Left colon (tissue), 2 donors: Measurements from ENCODE around the gene PLEKHG2. TPM values are rescaled to one million over a fixed set of nuclear protein-coding genes. Genes with fewer than 3 reads are reported as not detected.

Experiments
- ATAC-seq: fragments of 200-7000 bp; cut with Tn5 transposase; one replicate; pipeline ENCODE4 v1.9.1; 2020; ENCODE audit warnings: mild to moderate bottlenecking, moderate library complexity
- DNase-seq, 2 donors: peaks; one replicate each; pipeline ENCODE4 v3.0.0-alpha.2; 2020
- intact Hi-C, 2 donors: fragments of 100-400 bp; cut with DNase I in 1 of 2; cut with micrococcal nuclease in 1 of 2; formaldehyde crosslinking; loops; one replicate each; pipeline versions ENCODE4 v1.11.2 to v1.14.0; 2022; cut with DNase I, micrococcal nuclease
- total RNA-seq, 2 donors: library from RNA; stranded (reverse); fragmentation: NEBNext Ultra II Directional; extraction: Animal tissue kit (Norgen Biotek cat#: 25700); gene quantifications; one replicate each; pipeline ENCODE4 v1.2.1, GENCODE V29; 2021
- donor health status: DM: no; HTN: no; CAD: no.
- donor health status: DM: yes; HTN: yes; CAD: no.

PLEKHG2 gene
- total RNA-seq, 2 donors from 2014 or later, result 6.2 to 9.3 TPM

DNA sequence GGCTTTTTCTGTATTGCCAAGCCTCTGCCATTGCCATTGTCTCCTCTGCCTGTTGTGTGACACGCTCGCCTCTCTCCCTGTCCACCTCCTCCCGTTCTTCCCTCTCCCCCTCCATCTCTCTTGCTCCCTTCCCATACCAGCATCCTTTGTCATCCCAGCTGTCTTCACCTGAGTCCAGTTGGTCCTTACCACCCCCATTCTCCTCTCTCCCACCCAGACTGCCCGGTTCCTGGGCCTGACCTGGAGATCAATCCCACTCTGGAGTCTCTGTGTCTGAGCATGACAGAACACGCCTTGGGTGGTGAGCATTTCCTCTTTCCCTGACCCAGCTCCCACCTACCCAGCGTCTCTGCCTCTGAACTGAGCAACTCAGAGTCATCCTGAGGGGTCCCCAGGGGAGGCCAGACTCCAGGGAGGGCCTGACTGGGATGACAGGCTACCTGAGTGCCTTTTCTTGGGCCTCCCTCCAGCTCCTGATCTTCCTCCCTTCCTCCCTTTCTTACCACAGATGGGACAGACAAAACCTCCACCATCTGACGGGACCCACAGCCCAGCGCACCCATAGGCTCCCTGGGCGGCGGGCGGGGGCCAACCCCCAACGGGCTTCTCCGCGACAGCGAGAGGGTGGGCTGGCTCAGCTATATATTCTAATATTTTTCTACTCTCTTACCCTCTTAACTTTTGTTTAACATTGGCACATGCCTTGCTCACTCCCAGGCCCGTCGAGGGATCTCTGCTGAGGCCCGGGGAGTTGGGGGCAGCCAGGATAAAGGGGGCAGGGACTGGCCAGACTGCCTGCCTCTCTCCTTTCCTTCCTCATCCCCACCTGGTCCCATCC lies 29.3 kb upstream of the PLEKHG2 start:
- intact Hi-C loops, result no loop called here
- ATAC-seq, result no peak

DNA sequence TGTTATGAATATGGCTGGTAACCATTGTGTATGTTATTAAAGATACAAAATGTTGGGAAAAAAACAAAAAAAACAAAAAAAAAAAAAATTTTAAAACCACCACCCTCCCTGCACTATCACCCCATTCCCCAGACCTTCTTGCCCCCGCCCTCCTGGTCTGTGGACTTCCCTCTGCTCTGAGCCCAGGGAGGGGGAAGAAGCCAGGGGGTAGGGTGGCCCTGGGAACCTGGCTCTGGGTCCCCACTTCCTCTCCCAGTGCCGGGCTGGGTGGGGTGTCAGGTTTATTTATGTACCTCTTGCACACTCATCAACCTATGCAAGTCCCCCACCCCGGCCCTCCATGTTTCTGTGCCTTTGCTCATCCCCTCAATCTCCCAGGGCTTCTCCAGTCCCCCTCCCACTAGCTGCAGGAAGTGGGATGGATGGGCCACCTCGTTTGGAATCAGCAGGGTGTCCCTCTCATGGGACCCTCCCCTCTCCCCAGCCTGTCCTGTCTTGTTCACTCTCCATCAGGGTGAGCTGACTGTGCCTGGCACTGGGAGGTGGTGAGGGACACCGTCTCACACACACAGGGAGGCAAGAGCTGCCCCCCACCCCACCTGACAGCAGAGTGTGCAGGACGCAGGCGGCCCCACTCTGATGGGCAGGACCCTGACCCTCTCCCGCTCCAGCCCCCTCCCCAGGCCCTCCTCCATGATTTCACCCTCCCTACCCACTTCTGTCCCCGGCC lies 27.5 kb upstream of the PLEKHG2 start:
- no peak for ATAC-seq
- no peak for DNase-seq
- intact Hi-C loops, result no loop called here

More for the DNA sequence above, 29.3 kb upstream of the PLEKHG2 start:
- DNase-seq, result no peak

DNA sequence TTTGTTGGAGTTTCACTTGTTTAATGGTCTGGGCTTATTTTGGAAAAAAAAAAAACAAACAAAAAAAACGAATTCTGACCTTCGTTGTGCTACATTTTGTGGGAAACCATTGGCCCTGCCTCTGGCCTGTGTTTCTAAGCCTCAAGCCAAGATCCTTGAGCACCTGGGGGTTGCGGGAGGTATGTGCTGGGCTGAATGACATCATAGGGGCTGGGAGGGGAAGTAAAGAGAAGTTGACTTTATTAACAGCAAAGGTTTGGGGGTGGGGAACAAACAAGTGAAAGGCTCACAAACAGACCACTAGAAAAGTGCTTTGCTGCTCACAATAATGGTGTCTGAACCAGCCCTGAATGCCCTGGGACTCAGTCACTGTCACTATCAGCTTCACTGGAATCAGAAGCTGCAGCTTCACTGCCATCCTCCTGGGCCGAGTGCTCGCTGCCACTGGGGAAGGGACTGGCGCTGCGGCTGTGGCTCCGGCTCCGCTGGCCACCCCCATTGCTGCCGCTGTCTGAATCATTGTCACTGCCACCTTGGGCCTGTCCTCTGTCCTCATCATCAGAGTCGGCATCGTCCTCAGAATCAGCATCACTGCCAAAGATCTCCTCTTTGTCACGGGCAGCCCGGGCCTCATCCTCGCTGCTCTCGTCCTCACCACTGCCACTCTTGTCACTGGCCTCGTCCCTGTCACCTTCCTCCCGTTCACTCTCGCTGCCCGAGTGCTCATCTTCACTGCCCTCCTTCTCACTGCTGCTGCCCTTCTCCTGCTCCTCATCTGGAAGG lies 26.6 kb upstream of the PLEKHG2 start:
- intact Hi-C loops, result no loop called here
- no peak for ATAC-seq
- no peak for DNase-seq

DNA sequence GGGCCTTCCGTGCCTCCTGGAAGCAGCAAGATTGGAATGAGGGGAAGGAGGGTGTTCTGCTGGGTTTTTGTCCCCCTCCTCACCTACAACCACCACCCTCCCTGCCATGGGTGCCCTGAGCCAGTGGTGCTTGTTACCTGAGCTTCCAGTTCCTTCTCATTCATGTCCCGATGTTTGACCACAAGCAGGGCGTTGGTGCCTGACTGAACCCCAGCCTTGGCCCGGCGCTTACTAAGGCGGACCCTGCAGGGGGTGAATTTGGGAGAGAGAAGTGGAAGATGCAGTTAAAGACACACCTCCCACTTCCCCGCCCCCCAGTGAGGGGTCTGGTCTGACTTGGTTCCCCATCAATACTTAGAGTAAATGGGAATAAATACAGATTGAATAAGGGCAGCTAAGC lies 25.9 kb upstream of the PLEKHG2 start:
- DNase-seq, result no peak
- intact Hi-C loops, result no loop called here
- ATAC-seq, result no peak

DNA sequence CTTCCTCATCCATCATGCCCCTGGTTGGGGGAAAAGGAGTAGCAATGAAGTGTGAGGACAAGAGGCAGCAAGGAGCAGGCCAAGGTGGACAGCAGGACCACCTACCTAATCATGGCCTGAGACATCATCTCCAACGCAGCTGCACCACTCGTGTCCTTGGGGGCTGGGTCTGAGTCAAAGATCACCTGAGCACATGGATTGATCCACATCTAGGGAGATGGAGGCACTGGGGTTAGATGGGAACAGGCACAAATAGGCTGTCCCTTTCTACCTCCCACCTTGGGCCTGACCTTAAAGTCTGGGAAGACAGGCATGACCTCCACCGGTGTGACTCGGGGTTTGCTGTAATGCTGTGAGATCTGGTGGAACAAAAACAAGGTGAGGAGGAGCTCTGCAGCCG lies 23.8 kb upstream of the PLEKHG2 start:
- DNase-seq, result no peak
- intact Hi-C loops, result no loop called here
- no peak for ATAC-seq

DNA sequence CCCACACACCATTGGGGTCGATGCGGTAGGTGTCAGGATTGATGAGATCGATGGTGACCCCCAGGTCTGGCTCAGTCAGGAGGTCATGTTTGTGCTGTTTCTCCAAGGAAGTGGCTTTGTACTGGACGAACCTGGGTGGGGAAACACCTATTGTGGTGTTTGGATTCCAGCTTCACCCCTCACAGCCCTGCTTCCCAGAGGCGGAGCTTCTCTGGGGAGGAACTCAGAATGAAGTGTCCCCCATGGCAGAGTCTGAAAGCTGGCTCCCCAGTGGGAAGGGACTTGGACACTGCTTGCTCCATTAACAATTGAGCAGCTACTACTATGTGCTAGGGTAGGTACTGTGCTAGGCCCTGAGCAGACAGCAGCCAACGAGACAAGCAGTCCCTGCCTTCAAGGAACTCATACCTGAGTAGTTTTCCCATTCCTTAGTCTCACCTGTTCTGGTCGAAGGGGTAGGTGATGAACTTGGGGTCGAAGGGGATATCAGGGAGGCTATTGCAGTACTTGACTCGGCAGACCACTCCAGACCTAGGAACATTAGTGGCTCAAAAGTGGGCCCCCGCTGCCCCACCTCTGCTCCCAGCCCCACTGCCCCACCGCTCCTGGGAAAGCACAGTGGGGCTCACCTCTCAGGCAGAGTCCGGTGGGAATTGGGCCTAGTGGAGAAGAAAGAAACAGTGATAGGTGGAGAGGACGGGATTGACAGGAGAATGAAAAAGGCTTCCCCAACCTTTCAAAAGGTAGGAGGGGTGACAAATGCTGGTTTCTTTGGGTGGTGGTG lies 22.6 kb upstream of the PLEKHG2 start:
- intact Hi-C loops, result no loop called here
- ATAC-seq, result no peak
- no peak for DNase-seq

DNA sequence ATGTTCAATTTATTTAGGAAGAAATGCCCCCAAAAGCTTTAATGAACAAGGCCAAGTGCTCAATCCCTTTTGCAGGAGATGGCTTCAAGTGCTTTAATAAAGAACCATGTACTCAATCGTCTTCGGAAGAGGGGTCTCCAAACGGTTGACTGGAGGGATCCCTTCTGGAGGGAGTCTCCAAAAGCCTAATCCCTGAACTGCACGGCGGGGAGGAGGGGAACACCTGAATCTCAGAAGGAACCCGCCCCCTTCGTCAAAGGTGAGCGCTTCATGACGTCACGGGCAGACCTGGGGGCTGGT lies 22.1 kb upstream of the PLEKHG2 start:
- DNase-seq, result no peak
- ATAC-seq, result peak; percentile 43
- intact Hi-C loops, result no loop called here

DNA sequence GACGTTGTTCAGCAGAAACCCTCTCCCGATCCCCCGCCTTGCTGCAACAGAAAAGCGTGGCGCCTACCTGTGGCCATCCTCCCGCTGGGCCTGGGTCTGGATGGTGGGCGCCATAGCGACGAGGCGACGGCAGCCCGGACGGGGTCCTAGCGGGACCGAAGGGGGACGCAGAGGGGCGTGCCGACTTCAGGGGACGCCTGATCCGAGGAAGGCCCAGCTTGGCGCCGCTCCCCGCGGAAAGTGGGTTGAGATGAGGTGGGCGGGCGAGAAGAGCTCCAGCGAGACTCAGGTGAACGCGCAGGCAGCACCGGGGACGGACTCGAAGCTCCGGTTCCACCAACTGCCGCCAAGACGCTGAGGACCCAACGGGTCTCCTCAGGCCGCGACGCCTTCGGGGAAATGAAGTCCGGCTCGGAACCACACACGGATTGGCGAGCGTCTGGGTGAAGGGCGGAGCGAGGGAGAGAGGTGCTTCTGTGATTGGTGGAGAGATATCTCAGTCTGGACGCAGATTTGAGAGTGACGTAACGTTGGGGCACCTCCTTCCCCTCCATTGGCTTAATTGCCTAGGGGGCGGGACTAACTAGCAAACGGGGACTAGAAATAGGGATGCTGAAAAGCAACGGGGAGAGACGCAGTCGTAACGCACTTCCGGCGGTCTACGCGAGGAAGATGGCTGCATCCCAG lies 21.6 kb upstream of the PLEKHG2 start, which contains the start of the genes MED29 and PAF1:
MED29 (plus strand) TSS at position 628 of the 687 bp plus-strand sequence; CDS start at position 673, 45 bp downstream.
PAF1 (minus strand) TSS at position 356 of the 687 bp plus-strand sequence; CDS start at position 114, 242 bp downstream.
- intact Hi-C loops, result no loop called here
- DNase-seq (peak; percentile 95 to 99), ATAC-seq (peak; percentile 95)

DNA sequence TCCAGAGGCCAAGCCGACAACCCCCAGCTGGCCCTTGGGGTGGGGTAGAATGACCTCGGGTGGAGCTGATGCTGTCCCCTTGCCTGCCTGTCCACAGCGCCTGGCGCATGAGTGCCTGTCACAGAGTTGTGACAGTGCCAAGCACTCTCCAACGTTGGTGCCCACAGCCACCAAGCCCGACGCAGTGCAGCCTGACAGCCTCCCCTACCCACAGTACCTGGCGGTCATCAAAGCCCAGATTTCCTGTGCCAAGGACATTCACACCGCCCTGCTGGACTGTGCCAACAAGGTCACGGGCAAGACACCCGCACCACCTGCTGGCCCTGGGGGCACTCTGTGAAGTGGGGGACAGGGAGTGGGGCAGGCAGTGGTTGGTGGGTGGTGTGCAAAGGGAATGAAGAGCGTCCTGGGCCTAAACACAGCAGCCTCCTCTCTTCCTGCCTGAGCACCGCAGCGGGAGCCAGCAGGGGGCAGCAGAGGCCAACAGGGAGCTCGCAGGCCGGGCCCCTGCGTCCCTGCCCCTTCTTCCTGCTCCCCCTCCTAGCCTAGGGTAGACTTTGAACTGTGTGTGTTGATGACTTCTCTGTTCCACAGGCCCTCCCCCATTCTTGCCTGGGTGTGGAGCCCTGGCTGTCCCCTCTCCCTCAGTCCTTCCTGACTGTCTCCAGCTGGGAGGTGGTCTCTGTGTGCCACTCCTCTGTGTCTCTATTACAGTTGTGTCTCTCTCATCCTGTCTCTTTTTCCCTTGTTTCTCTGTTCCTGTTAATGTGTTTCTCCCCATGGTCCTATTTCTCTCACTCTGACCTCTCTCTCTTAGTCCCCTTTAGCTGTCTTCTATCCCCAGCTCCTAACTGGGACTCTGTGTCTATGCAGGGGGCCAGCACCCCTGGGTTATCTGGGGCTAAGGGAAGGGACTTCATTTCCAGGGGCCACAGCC lies 14.8 kb upstream of the PLEKHG2 start:
- ATAC-seq (peak; percentile 70), DNase-seq (peak; percentile 91 to 97)
- intact Hi-C loops, result no loop called here

DNA sequence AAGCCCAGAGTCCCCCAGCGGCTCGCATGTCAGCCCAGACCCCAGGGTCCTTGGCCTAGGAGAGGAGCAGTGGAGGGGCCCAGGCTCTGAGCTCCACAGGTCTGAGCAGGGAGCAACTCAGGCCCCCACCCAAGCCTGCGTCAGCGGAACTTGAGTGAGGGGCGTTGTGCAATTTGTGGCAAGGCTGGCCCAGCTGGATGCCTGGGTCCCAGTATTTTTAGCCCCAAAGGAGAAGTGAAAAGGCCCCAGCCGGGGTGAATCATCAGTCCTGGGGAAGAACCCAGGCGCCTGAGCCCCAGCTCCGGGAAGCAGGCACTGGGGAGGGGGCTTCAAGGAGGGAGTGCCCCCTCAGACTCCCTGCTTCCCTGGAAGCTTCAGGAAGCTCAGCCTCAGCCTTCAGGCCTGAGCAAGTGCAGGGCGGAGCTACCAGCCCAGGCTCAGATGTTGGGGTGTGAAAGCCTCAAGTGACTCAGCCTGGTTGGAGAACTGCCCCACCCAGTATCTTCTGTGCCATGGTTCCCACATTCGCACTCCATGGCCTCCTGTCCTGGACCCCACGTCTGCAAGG lies 14.1 kb upstream of the PLEKHG2 start:
- intact Hi-C loops, result no loop called here
- DNase-seq (peak; percentile 78 to 93), ATAC-seq (peak; percentile 62)

DNA sequence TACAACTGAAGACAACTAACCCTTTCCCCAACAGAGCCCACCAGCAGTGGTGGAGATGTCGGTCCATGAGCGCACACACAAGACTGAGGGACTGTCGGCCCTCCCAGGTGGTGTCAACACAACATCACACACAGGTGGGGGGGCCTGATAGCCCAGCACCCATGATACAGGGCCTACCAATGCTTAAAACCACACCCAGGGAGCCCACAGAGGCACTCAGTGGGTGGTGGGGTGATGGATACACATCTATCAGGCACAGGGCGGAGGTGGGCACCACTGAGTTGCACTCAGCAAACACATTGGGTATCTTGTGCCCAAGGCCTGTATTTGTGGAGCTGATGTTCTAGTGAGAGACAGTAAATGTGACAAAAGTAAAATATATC lies 12.8 kb upstream of the PLEKHG2 start:
- ATAC-seq, result no peak
- peak in 1 of 2 donors; percentile 24 for DNase-seq
- intact Hi-C loops, result no loop called here

DNA sequence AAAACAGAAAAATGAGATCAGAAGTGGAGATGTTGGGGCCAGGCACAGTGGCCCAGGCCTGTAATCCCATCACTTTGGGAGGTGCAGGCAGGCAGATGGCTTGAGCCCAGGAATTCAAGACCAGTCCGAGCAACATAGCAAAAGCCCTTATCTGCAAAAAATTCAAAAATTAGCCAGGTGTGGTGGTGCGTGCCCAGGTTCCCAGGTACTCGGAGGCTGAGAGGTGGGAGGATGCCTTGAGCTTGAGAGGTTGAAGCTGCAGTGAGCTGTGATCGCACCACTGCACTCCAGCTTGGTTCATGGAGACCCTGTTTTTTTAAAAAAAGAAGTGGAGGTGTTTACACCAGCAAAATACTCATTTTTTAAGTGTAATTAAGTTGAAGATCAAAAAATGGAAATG lies 12.4 kb upstream of the PLEKHG2 start:
- intact Hi-C loops, result no loop called here
- ATAC-seq, result no peak
- no peak for DNase-seq

DNA sequence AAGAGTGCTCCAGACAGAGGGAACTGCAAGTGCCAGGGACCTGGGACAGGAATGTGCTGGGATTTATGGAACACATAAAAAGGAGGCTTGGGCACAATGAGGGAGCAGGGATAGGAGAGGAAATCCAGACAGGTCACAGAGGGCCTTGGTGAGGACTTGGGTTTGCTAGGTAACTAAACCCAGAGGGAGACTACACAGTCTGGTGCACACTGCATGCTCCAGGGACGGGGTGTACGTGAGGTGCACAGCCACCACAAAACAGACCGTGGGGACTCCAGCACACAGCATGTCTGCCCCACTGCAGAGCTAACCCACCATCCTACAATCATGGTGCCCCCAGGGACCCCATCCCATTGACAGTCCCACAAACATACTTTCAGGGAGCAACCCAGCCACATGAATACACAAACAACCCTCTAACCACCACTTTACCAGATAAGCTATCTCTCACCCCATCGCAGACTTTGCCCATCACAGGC lies 11.4 kb upstream of the PLEKHG2 start:
- intact Hi-C loops, result no loop called here
- ATAC-seq (no peak), DNase-seq (no peak)

DNA sequence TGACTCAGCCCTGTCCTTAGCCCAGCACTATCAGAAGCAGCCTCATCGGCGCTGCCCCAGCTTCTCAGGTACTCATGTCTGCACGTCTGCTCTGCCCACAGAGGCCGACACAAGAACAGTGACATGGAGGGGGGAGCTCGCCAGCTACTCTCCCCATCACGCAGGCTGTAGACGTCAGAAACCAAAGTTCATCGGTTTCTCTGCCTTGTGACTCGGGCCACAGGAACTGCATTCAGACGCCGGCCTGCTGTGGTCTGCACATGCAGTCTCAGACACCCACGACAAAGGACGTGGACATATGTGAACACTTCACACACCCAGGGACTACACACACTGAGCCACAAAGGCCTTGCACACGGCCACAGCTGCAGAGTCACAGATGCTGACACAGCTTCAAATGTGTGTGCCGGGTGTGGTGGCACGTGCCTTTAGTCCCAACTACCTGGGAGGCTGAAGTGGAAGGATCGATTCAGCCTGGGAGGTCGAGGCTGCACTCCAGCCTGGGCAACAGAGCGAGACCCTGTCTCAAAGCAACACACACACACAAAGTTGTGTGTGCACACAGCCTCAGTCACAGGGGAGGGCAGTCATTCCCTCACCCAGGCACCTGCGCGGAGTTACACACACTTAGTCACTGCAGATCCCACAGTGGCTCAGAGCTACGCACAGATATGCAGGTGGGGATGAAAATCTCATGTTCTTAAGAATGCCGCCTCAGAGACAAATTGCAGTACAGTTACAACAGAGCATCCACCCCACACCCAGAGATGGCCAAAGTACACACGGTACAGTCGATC lies 10.7 kb upstream of the PLEKHG2 start:
- intact Hi-C loops, result no loop called here
- DNase-seq (peak; percentile 84 to 91), ATAC-seq (peak; percentile 43)

DNA sequence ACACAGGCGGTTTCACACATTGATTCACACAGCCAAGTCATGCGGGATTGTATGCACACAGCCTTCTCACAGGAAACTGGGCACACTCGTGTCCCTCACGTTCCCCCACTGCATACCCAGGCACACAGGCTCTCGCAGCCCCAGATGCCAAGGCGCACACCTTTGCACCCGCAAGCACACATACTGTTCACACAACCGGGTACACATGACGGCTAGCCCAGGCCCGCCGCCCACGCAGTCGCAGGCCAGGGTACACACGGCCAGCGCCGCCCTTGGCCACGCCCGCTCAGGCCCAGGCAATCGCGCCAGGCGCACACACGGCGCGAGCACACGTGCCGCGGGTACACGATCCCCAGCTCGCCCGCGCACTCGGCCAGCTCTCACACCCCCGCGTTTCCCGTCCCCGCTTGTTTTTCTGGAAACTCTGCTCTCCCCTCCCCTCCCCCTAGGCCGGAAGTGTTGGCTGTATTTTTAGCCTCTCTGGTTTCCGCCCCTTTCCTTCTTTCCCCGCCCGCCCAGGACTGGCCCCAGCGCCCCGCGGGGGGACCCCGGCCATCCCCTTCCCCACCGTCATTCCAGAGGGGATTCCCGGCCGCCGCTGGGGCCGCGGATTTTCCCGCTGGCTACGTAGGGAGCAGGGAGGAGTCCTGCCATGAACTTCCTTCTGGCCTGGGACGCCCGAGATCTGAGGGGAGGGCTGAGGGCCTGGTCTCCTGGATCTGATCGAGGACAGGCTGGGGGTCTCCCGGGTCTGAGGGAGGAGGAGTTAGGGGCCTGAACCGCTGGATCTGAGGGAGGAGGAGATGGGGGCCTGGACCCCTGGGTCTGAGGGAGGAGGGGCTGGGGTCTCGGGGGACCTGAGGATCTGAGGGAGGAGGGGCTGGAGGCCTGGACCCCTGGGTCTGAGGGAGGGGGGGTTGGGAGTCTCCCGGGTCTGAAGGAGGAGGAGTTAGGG lies 9.8 kb upstream of the PLEKHG2 start:
- DNase-seq (peak; percentile 92 to 94), ATAC-seq (peak; percentile 33)
- intact Hi-C loops, result no loop called here
